KMS-11 (cell line): ENCODE measurements around the gene PKP2.

Experiments used
- H2AFZ ChIP-seq: fragments of 200-600 bp; sonication (generic); 2 replicates; pipeline ENCODE4 v1.6.1; 2016; ENCODE audit warnings: antibody characterized with exemption, mixed run types, low read depth
- H3K27ac ChIP-seq: fragments of 200-600 bp; sonication (generic); 2 replicates; pipeline ENCODE4 v1.6.1; 2016; ENCODE audit warnings: mild to moderate bottlenecking, mixed run types
- H3K27me3 ChIP-seq: fragments of 200-600 bp; sonication (generic); 2 replicates; pipeline ENCODE4 v1.6.1; 2017; ENCODE audit warnings: mild to moderate bottlenecking, low read depth, mixed run types, moderate library complexity; ENCODE audit not compliant: insufficient read depth
- H3K36me3 ChIP-seq: fragments of 200-600 bp; sonication (generic); 2 replicates; pipeline ENCODE4 v1.6.1; 2017; ENCODE audit warnings: mild to moderate bottlenecking, mixed run types; ENCODE audit not compliant: insufficient read depth
- H3K4me1 ChIP-seq: fragments of 200-600 bp; sonication (generic); 2 replicates; pipeline ENCODE4 v1.6.1; 2016; ENCODE audit warnings: mild to moderate bottlenecking, low read depth, mixed run types; ENCODE audit not compliant: poor library complexity, severe bottlenecking
- H3K4me2 ChIP-seq: fragments of 200-600 bp; sonication (generic); 2 replicates; pipeline ENCODE4 v1.7.0; 2016; ENCODE audit warnings: mild to moderate bottlenecking, mixed run types
- H3K4me3 ChIP-seq: fragments of 200-600 bp; sonication (generic); IDR thresholded peaks from 2 replicates; pipeline ENCODE4 v1.6.1; 2017; ENCODE audit warnings: low read depth, low read length, mixed read lengths; ENCODE audit not compliant: insufficient read depth
- H3K79me2 ChIP-seq: fragments of 200-600 bp; sonication (generic); 2 replicates; pipeline ENCODE4 v1.6.1; 2016; ENCODE audit warnings: low read depth, mixed run types; ENCODE audit not compliant: insufficient read depth
- H3K9ac ChIP-seq: fragments of 200-600 bp; sonication (generic); 2 replicates; pipeline ENCODE4 v1.6.1; 2016; ENCODE audit warnings: mild to moderate bottlenecking, mixed run types
- H4K20me1 ChIP-seq: fragments of 200-600 bp; sonication (generic); 2 replicates; pipeline ENCODE4 v1.6.1; 2016; ENCODE audit warnings: mild to moderate bottlenecking, mixed run types; ENCODE audit not compliant: insufficient read depth
- CTCF ChIP-seq: fragments of 200-600 bp; sonication (generic); conservative IDR thresholded peaks from 2 replicates; pipeline ENCODE4 v1.6.1; 2017; ENCODE audit warnings: low read depth, mild to moderate bottlenecking, antibody characterized with exemption, low read length, moderate library complexity, mixed read lengths

PKP2 gene

DNA sequence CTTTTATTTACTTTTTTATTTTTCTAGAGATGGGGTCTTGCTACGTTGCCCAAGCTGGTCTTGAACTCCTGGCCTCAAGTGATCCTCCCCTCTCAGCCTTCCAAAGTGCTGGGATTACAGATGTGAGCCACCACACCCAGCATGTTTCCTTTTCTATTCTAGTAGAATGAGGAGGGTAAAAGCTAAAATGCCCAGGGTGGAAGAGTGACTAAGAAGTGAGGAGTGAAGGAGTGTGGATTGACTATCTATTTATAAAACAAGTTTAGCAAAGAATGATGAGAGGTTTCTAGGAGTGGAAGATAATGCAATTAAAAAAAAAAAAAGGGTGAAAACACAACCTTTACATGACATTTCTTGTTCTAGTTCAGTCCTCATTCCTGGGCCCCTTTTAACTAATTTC lies 29.8 kb upstream of the PKP2 start:
- no peak for TF ChIP-seq CTCF
- Histone ChIP-seq H3K36me3 (no peaks in the 10 kb centered on the region), H2AFZ (no peak overlapping the region), H3K79me2 (no peaks in the 10 kb centered on the region), H4K20me1 (no peaks in the 10 kb centered on the region), H3K27ac (no peak overlapping the region), H3K9ac (no peak overlapping the region), H3K4me2 (no peak overlapping the region), H3K27me3 (no peaks in the 10 kb centered on the region), H3K4me1 (no peaks in the 10 kb centered on the region), H3K4me3 (no peak overlapping the region)

DNA sequence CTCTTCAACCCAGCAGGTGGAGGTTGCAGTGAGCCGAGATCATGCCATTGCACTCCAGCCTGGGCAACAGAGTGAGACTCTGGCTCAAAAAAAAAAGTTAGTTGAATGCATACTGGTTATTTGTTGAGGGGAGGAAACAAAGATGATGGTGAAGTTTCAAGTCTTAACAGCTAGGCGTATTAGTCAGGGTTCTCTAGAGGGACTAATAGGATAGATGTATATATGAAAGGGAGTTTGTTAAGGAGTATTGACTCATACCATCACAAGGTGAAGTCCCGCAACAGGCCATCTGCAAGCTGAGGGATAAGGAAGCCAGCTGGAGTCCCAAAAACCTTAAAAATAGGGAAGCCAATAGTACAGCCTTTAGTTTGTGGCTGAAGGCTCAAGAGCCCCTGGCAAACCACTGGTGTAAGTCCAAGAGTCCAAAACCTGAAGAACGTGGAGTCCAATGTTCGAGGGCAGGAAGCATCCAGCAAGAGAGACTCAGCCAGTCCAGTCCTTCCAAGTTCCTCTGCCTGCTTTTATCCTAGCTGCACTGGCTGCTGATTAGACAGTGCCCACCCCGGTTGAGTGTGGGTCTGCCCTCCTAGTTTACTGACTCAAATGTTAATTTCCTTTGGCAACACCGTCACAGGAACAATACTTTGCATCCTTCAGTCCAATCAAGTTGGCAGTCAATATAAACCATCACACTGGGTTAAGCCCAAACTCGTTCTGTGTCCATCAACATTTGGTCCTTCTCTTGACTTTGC lies 26.1 kb upstream of the PKP2 start:
- no peak overlapping the region for H3K4me2 ChIP-seq
- no peaks in the 10 kb centered on the region for H3K27me3 ChIP-seq
- no peak overlapping the region for H3K27ac ChIP-seq
- no peak overlapping the region for H3K4me3 ChIP-seq
- H2AFZ ChIP-seq: no peak overlapping the region
- peaks cover 11% of the 10 kb centered on the region for H3K4me1 ChIP-seq
- no peak for TF ChIP-seq CTCF
- H4K20me1 ChIP-seq: no peaks in the 10 kb centered on the region
- H3K36me3 ChIP-seq: no peaks in the 10 kb centered on the region
- no peaks in the 10 kb centered on the region for H3K79me2 ChIP-seq
- H3K9ac ChIP-seq: no peak overlapping the region

DNA sequence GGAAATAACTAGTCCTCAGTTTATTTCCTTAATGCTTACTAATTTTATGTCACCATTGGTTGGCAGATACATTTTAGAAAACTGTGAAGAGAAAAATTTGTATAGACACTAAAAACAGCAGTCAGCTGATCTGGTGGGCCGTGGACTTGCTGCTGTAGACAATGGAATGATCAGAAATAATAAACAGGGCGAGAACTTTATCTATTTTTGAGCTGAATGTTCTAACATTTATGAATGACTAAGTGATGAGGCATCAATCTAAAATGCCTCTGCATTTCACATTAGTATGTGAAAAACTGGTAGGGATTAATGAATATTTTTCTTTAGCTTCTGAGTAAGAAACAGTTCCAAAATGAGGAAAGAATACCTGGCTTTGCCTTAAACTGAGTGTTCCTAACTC lies 24.8 kb upstream of the PKP2 start:
- no peaks in the 10 kb centered on the region for H4K20me1 ChIP-seq
- no peaks in the 10 kb centered on the region for H3K79me2 ChIP-seq
- H3K4me2 ChIP-seq: no peak overlapping the region
- no peak overlapping the region for H3K27ac ChIP-seq
- no peaks in the 10 kb centered on the region for H3K36me3 ChIP-seq
- no peak overlapping the region for H3K4me3 ChIP-seq
- TF ChIP-seq CTCF: no peak
- H3K4me1 ChIP-seq: peaks cover 18% of the 10 kb centered on the region
- no peak overlapping the region for H2AFZ ChIP-seq
- H3K27me3 ChIP-seq: no peaks in the 10 kb centered on the region
- H3K9ac ChIP-seq: no peak overlapping the region

GRCh38 chr12:32920506-32921085 lies 24.0 kb upstream of the PKP2 start:
- no peak overlapping the region for H3K9ac ChIP-seq
- H3K4me1 ChIP-seq: peaks cover 18% of the 10 kb centered on the region
- TF ChIP-seq CTCF: no peak

More at GRCh38 chr12:32920506-32921085, 24.0 kb upstream of the PKP2 start:
- no peaks in the 10 kb centered on the region for H3K36me3 ChIP-seq
- no peak overlapping the region for H2AFZ ChIP-seq
- no peak overlapping the region for H3K27ac ChIP-seq
- no peak overlapping the region for H3K4me2 ChIP-seq
- H3K79me2 ChIP-seq: no peaks in the 10 kb centered on the region
- no peaks in the 10 kb centered on the region for H4K20me1 ChIP-seq
- no peak overlapping the region for H3K4me3 ChIP-seq
- no peaks in the 10 kb centered on the region for H3K27me3 ChIP-seq
